HepG2 (cell line): ENCODE measurements around the gene CALN1.

ENCODE experiments used
- CTCF ChIP-seq: sonication (generic); formaldehyde crosslinking; IDR thresholded peaks from 2 replicates; pipeline ENCODE4 v1.5.0; 2020; ENCODE audit warnings: mild to moderate bottlenecking, missing genetic modification reagents, moderate library complexity
- FOXA1 ChIP-seq, 2 experiments: fragments of 450-650 bp in 1 of 2; sonication (generic) in 1 of 2; formaldehyde crosslinking in 1 of 2; IDR thresholded peaks; 2 replicates each; pipeline versions ENCODE4 v1.4.0 to v1.6.1; 2016 to 2020; ENCODE audit warnings: missing genetic modification reagents in 1 of 2
- GRHL1 ChIP-seq: sonication (generic); formaldehyde crosslinking; conservative IDR thresholded peaks from 2 replicates; pipeline ENCODE4 v1.8.0; 2022; ENCODE audit warnings: missing genetic modification reagents
- NR2C2 ChIP-seq: sonication (generic); formaldehyde crosslinking; IDR thresholded peaks from 2 replicates; pipeline ENCODE4 v1.4.0; 2020; ENCODE audit warnings: missing genetic modification reagents, mild to moderate bottlenecking, moderate library complexity, borderline replicate concordance
- REXO4 ChIP-seq: sonication (generic); formaldehyde crosslinking; IDR thresholded peaks from 2 replicates; pipeline ENCODE4 v1.8.0; 2022; ENCODE audit warnings: missing genetic modification reagents, mild to moderate bottlenecking, borderline replicate concordance
- SKI ChIP-seq: fragments of 450-650 bp; IDR thresholded peaks from one replicate; pipeline ENCODE4 v1.6.1; 2018; ENCODE audit warnings: mild to moderate bottlenecking; ENCODE audit not compliant: partially characterized antibody
- USF2 ChIP-seq, 2 experiments: sonication (generic) in 1 of 2; formaldehyde crosslinking in 1 of 2; IDR thresholded peaks; 2 replicates each; pipeline versions ENCODE4 v1.5.1 to v1.6.1; 2011 to 2020; ENCODE audit warnings: borderline replicate concordance in 1 of 2, low read depth in 1 of 2, low read length in 1 of 2, mild to moderate bottlenecking in 1 of 2, missing genetic modification reagents in 1 of 2, moderate library complexity in 1 of 2
- ZNF260 ChIP-seq: sonication (generic); formaldehyde crosslinking; IDR thresholded peaks from 2 replicates; pipeline ENCODE4 v1.4.0; 2020; ENCODE audit warnings: missing genetic modification reagents, low read depth, mild to moderate bottlenecking, borderline replicate concordance

- TF ChIP-seq USF2 (IDR thresholded peaks at IDR 0.05; ENCODE audit: low read depth, low read length) (no peak), USF2 (CRISPR knock-in tag; IDR thresholded peaks at IDR 0.05; ENCODE audit: borderline replicate concordance) (no peak), ZNF260 (CRISPR knock-in tag) (no peak), REXO4 (CRISPR knock-in tag) (no peak), GRHL1 (CRISPR knock-in tag) (no peak), NR2C2 (CRISPR knock-in tag) (no peak), FOXA1 (IDR thresholded peaks at IDR 0.05) (no peak), FOXA1 (CRISPR knock-in tag; IDR thresholded peaks at IDR 0.05) (no peak), SKI (no peak), CTCF (CRISPR knock-in tag) (no peak)
Measured at GRCh38 chr7:71842381-71842780, 569.8 kb downstream of the CALN1 start.
